DMS 273 (cell line): ENCODE data around the gene MYLK2.

Source experiments
- DNase-seq: peaks from one replicate; lab custom pipeline; 2025; ENCODE audit not compliant: unreplicated experiment; lab: John Stamatoyannopoulos, UW

Gene MYLK2

GRCh38 chr20:31835554-31835953, 16.4 kb downstream of the MYLK2 start:
- DNase-seq, result no peak

DNA sequence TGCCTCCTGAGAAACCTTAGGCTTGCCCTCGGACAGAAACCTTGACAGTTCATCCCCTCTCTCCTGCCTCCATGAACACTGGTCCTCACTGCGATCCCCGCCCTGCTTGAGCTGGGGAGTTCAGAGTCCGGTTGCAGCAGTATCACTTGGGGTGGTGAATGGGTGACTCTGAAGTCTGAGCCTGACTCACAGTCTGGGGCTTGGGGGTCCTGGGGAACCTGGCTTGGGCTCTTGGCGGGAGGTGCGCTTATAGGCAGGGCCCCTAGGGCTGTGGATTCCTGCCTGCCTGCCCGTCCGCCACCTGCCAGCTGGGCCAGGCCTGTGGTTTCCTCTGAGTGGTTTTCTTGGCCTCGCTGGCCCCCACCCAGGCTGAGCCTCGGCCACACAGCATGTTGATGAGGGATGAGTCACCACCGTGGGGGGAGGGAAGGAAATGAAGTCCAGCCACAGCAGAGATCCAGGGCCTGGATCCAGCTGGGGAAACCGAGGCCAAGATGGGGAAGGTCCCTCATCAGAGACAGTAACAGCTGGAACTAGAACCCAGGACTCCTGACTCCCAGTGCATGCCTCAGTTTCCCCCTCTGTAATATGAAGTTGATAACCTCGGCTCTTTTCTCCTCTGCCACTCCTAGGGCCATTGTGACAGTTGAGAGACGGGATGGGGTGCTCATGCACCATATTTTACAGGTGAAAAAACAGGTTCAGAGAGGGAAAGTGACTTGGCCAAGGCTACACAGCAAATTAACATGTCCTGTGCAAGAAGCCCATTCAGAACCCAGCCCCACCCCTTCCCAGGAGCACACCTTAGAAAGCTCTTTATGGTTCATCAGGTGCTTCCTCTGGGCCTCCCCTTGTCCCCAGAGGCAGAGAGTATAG, 17.1 kb downstream of the MYLK2 start:
- DNase-seq, result peak; percentile 82

GRCh38 chr20:31836853-31837608, 17.9 kb downstream of the MYLK2 start:
- DNase-seq, result no peak

- DNase-seq, result no peak
These were observed 18.8 kb downstream of the MYLK2 start for GRCh38 chr20:31837896-31838397.

DNA sequence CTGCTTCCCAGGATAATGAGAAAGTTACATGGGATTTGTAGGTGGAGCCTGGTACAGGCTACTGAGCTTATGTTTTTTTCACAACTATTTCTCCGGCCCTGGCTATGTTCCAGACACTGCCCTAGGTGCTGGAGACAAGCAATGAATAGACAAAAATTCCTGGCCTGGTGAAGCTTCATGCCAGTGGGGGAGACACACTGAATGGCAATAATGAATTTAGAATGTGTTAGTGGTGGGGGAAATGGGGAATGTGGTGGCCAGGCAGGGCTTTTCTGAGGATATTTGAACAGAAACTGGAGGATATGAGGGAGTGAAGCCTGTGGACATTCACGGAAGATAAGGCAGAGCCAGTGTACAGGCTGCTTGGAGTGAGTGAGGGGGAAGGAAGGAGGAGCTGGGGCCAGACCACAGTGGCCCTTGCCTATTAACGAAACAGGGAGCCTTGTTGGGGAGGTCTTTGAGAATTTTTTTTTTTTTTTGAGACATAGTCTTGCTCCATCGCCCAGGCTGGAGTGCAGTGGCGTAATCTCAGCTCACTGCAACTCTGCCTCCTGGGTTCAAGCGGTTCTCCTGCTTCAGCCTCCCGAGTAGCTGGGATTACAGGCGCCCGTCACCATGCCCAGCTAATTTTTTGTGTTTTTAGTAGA, 19.6 kb downstream of the MYLK2 start:
- DNase-seq, result no peak

DNA sequence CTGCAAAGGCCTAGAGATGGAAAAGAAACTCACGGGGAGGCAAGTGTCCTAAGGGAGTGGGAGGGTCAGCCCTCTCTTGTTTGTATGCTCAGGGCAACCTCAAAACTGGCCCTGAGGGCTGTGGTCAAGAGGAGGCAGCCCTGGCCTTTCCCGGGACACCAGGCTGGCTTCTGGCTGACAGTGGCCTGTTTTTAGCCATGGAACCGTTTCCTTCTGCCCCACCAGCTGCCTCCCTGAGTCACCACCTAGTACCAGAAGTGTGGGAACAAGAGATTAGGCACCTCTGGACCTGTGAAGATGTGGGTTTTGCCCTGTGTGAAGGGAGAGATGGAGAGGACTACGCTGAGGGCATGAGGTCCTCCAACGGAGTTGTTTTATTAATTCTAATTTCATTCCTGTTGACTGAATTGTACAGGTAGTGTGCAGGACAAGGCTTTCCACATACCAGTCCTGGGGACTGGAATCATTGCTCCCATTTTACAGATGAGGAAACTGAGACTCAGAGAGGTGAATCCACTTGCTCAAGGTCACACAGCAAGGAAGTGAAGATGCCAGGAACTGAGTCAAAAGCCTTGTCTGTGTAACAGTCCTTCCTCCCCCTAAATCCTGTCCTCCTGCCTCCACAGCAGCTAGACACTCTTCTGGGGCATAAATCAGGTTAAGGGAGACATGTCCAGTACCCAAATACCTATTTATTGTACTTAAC, 20.8 kb downstream of the MYLK2 start:
- no peak for DNase-seq

- DNase-seq, result no peak
These were observed 22.0 kb downstream of the MYLK2 start for GRCh38 chr20:31840906-31841816.

- DNase-seq, result no peak
These were observed 22.8 kb downstream of the MYLK2 start for GRCh38 chr20:31841928-31842327.

GRCh38 chr20:31842471-31843157, 23.5 kb downstream of the MYLK2 start:
- no peak for DNase-seq

GRCh38 chr20:31843288-31843687, 24.1 kb downstream of the MYLK2 start:
- DNase-seq, result no peak

DNA sequence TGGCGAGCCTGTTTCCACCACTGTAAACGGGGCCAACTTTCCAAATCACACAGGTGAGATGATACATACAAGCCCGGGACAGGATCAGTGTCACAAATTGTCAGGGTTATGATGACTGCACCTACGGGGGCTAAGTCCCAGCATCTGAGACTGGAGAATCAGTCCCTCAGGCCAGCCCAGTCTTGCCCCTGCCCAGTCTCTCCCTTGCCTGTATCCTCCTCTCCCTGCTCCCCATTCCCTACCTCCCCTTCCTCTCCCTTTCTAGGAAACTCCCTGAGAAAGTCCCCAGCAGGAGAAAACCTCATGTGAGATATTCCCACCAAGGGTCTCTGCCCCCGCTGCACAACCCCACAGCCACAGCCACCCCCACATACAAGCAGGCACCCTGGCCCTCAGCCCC, 24.7 kb downstream of the MYLK2 start:
- no peak for DNase-seq

- DNase-seq, result no peak
These were observed 25.7 kb downstream of the MYLK2 start for GRCh38 chr20:31844737-31845299.

- peak; percentile 50 for DNase-seq
These were observed 26.2 kb downstream of the MYLK2 start, which contains the start of gene FOXS1 for GRCh38 chr20:31845300-31845863. FOXS1 (minus strand) TSS chr20:31845604; CDS start chr20:31845542, 62 bp downstream.

DNA sequence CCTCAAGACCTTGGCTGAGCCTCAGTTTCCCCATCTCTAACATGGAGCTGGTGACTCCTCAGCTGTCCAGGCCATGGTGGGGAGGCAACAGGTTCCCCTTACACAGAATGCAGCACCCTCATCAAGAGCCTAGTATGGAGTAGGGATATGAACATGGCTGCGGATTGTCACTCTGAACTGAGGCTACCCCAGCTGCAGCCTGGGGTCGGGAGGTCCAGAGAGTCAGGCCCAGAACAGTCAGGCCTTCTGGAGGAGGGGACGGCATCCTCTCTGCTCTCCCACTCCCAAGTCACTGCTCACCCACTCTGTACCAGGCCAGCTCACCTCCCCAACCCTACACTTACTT, 27.6 kb downstream of the MYLK2 start:
- DNase-seq, result no peak

DNA sequence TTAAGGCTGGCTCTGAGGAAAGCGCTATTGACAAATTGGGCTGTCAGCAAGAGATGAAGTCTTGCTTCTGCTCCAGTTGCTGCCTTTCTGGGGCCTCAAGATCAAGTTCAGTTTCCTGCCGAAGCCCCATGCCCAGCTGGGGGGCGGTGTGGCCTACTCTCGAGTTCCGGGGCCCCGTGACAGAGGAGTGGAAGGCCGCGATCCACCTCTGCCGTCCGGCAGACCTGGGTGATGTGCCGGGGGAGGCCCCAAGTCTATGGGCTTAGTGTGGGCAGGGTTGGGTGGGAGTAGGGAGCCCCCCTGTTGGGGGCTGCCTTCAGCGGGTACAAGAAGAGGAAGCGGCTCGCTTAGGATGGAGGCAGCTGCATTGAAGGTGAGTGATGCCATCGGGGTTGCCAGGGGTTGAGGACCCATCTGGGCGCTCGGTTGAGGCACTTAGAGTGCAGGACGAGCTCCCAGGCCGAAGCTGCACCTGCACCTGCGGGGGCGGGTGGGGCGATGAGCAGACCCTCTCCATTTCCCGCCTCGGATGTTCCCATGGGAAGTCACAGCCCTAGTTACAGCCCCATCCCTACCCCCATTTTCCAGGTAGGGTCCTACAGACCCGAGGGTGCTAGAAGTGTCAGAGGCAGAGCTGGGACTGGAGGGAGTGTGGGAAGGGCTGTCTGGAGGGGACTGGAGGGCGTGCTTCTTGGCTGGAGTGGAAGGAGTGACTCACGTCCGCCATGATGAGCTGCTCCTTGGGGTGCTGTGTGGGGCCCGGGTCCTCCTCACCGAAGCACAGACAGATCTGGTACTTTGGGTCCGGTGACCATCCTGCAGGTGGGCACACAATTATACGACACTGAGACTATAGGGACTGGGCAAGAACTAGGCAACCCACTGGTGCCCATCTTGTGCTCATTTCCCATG, 29.2 kb downstream of the MYLK2 start:
- DNase-seq, result no peak

GRCh38 chr20:31849306-31849930, 30.3 kb downstream of the MYLK2 start:
- peak; percentile 46 for DNase-seq
